ENCODE results near the gene AHDC1.

- no peak for TF ChIP-seq SIX5 (IDR thresholded peaks at IDR 0.05; ENCODE audit: low read depth, low read length, severe bottlenecking)
- TF ChIP-seq ZNF592 (IDR thresholded peaks at IDR 0.05): no peak
- no peak for TF ChIP-seq SUPT20H (IDR thresholded peaks at IDR 0.05; ENCODE audit: borderline replicate concordance, control insufficient read depth, low read depth, low read length)
Observed at GRCh38 chr1:27509127-27510080, 94.5 kb downstream of the AHDC1 start.
